ENCODE measurements around the gene GEMIN5. TPM values are rescaled to one million over a fixed set of nuclear protein-coding genes. Genes with fewer than 3 reads are reported as not detected.
A peak's percentile ranks its signal among the peaks of the same experiment; 100 is the strongest.

The GEMIN5 gene
- total and polyA plus RNA-seq, 2 of the 13 experiments (the other 11 are each of a cell fraction or from before 2014, with no cell fraction given): 6.6 to 28.6 TPM

DNA sequence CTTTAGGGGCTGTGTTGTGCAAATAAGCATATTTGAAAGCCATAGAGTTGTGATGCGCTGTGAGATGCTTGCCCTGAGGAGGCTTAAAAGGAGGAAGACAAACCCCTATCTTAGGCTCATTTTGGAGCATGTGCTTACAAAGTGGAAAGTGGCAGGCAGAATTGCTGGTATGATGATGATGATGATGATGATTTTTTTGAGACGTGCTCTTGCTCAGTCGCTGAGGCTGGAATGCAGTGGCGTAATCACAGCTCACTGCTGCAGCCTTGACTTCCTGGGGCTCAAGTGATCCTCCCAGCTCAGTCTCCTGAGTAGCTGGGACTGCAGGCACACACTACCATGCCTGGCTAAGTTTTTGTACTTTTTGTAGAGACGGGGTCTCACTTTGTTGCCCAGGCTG lies 77.9 kb downstream of the GEMIN5 start:
- ATAC-seq (no peak), DNase-seq (ENCODE audit: low spot score) (peak; percentile 58), FAIRE-seq (peak; percentile 83)
- Histone ChIP-seq H3K9ac (ENCODE audit: insufficient read depth, low read depth, low read length) (peak overlapping the region; percentile 87), H4K20me1 (ENCODE audit: insufficient read depth, low read length) (peaks cover 30% of the 10 kb centered on the region), H3K4me3 (replicated peaks in 1 of 3; ENCODE audit: insufficient read depth in 1 of 3, low read depth in 2 of 3, low read length in 3 of 3) (peak overlapping the region; percentile 78 to 93 (median 85)), H3K4me2 (ENCODE audit: low read depth, low read length) (peak overlapping the region; percentile 95), H3K4me1 (ENCODE audit: insufficient read depth, low read length) (peaks cover 51% of the 10 kb centered on the region), H3K79me2 (ENCODE audit: insufficient read depth, low read length) (peaks cover 61% of the 10 kb centered on the region), H3K27me3 (ENCODE audit: control insufficient read depth in 1 of 2, insufficient read depth in 2 of 2, low read length in 2 of 2) (peaks cover 0 to 4% of the 10 kb centered on the region in 2 experiments; a peak in 1 of 5 replicates), H3K27ac (ENCODE audit: extremely low read length, insufficient read depth, low read length) (peak overlapping the region; percentile 99), H2AFZ (ENCODE audit: low read length) (no peak overlapping the region), H3K9me3 (ENCODE audit: low read length) (no peaks in the 10 kb centered on the region), H3K36me3 (replicated peaks in 1 of 2; ENCODE audit: control insufficient read depth in 1 of 2, insufficient read depth in 2 of 2, low read length in 2 of 2) (peaks cover 4 to 24% of the 10 kb centered on the region in 2 experiments; a peak in 4 of 5 replicates)
- BruUV-seq (replicated peaks): no TSS peak
- intact Hi-C loops (cut with micrococcal nuclease; ENCODE audit: unreplicated experiment): no loop called here
- POLR2A ChIA-PET: interaction anchor here (1.3 to 1.8 kb wide), 5 partner anchors 8 to 78 kb away, joined by 3 to 13 read pairs (median 5); partner anchors contain the start of genes FAXDC2 and GEMIN5
- 8% methylated on average over 5 of the region's 5 CpGs for WGBS (ENCODE audit: low lambda C conversion rate)
- in situ Hi-C loops (cut with HindIII; ENCODE audit: extremely low pct_ligation_motif_present, low pct_unique_long_range_greater_than_20kb): no loop called here
- CTCF ChIA-PET (ENCODE audit: low intra/inter-chr PET ratio, low total read pairs): no interaction called here
- TF ChIP-seq SNAI1 (CRISPR knock-in tag; IDR thresholded peaks at IDR 0.05; ENCODE audit: borderline replicate concordance) (no peak), FOXJ3 (CRISPR knock-in tag; IDR thresholded peaks at IDR 0.05; ENCODE audit: borderline replicate concordance) (no peak), ZNF891 (CRISPR knock-in tag; IDR thresholded peaks at IDR 0.05) (no peak), FOXA3 (CRISPR knock-in tag; IDR thresholded peaks at IDR 0.05) (no peak), ZNF777 (CRISPR knock-in tag; IDR thresholded peaks at IDR 0.05) (0 out of 2 replicates have a peak, but pooled peaks have one; percentile 21), FOXM1 (CRISPR knock-in tag; IDR thresholded peaks at IDR 0.05) (no peak), FOXK2 (IDR thresholded peaks at IDR 0.05) (no peak), HIVEP1 (CRISPR knock-in tag; IDR thresholded peaks at IDR 0.05) (no peak), ZNF564 (CRISPR knock-in tag; IDR thresholded peaks at IDR 0.05) (no peak), SCMH1 (CRISPR knock-in tag; IDR thresholded peaks at IDR 0.05; ENCODE audit: borderline replicate concordance) (no peak), NR1H2 (CRISPR knock-in tag; IDR thresholded peaks at IDR 0.05; ENCODE audit: borderline replicate concordance, low read depth) (no peak), RCOR2 (CRISPR knock-in tag; IDR thresholded peaks at IDR 0.05) (no peak), ZNF660 (CRISPR knock-in tag; IDR thresholded peaks at IDR 0.05; ENCODE audit: borderline replicate concordance, low read depth) (no peak), PAF1 (CRISPR knock-in tag; IDR thresholded peaks at IDR 0.05) (no peak), ZNF253 (CRISPR knock-in tag; IDR thresholded peaks at IDR 0.05; ENCODE audit: borderline replicate concordance) (no peak), DR1 (CRISPR knock-in tag; IDR thresholded peaks at IDR 0.05) (no peak), PCBP1 (IDR thresholded peaks at IDR 0.05; ENCODE audit: borderline replicate concordance, low read depth, low read length) (no peak)
- TF ChIP-seq, protein P1, sequence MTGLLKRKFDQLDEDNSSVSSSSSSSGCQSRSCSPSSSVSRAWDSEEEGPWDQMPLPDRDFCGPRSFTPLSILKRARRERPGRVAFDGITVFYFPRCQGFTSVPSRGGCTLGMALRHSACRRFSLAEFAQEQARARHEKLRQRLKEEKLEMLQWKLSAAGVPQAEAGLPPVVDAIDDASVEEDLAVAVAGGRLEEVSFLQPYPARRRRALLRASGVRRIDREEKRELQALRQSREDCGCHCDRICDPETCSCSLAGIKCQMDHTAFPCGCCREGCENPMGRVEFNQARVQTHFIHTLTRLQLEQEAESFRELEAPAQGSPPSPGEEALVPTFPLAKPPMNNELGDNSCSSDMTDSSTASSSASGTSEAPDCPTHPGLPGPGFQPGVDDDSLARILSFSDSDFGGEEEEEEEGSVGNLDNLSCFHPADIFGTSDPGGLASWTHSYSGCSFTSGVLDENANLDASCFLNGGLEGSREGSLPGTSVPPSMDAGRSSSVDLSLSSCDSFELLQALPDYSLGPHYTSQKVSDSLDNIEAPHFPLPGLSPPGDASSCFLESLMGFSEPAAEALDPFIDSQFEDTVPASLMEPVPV (CRISPR knock-in tag; IDR thresholded peaks at IDR 0.05): no peak
- TF ChIP-seq, protein P2, sequence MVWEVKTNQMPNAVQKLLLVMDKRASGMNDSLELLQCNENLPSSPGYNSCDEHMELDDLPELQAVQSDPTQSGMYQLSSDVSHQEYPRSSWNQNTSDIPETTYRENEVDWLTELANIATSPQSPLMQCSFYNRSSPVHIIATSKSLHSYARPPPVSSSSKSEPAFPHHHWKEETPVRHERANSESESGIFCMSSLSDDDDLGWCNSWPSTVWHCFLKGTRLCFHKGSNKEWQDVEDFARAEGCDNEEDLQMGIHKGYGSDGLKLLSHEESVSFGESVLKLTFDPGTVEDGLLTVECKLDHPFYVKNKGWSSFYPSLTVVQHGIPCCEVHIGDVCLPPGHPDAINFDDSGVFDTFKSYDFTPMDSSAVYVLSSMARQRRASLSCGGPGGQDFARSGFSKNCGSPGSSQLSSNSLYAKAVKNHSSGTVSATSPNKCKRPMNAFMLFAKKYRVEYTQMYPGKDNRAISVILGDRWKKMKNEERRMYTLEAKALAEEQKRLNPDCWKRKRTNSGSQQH (CRISPR knock-in tag; IDR thresholded peaks at IDR 0.05; ENCODE audit: low read depth): no peak
- TF ChIP-seq, protein P3, sequence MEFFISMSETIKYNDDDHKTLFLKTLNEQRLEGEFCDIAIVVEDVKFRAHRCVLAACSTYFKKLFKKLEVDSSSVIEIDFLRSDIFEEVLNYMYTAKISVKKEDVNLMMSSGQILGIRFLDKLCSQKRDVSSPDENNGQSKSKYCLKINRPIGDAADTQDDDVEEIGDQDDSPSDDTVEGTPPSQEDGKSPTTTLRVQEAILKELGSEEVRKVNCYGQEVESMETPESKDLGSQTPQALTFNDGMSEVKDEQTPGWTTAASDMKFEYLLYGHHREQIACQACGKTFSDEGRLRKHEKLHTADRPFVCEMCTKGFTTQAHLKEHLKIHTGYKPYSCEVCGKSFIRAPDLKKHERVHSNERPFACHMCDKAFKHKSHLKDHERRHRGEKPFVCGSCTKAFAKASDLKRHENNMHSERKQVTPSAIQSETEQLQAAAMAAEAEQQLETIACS (CRISPR knock-in tag; IDR thresholded peaks at IDR 0.05): no peak; the same call in 1 of the 2 replicates
- TF ChIP-seq, protein P4, sequence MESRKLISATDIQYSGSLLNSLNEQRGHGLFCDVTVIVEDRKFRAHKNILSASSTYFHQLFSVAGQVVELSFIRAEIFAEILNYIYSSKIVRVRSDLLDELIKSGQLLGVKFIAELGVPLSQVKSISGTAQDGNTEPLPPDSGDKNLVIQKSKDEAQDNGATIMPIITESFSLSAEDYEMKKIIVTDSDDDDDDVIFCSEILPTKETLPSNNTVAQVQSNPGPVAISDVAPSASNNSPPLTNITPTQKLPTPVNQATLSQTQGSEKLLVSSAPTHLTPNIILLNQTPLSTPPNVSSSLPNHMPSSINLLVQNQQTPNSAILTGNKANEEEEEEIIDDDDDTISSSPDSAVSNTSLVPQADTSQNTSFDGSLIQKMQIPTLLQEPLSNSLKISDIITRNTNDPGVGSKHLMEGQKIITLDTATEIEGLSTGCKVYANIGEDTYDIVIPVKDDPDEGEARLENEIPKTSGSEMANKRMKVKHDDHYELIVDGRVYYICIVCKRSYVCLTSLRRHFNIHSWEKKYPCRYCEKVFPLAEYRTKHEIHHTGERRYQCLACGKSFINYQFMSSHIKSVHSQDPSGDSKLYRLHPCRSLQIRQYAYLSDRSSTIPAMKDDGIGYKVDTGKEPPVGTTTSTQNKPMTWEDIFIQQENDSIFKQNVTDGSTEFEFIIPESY (CRISPR knock-in tag; IDR thresholded peaks at IDR 0.05): no peak

Measured in HepG2 (cell line).